GM21576 (cell line): Measurements from ENCODE around the gene SORBS1.
A peak's percentile ranks its signal among the peaks of the same experiment; 100 is the strongest.

Source experiments
- ATAC-seq: cut with Tn5 transposase; IDR thresholded peaks from one replicate; pipeline ENCODE4 v1.9.1; 2021; ENCODE audit warnings: mild to moderate bottlenecking, moderate library complexity; ENCODE audit not compliant: unreplicated experiment

Gene SORBS1

DNA sequence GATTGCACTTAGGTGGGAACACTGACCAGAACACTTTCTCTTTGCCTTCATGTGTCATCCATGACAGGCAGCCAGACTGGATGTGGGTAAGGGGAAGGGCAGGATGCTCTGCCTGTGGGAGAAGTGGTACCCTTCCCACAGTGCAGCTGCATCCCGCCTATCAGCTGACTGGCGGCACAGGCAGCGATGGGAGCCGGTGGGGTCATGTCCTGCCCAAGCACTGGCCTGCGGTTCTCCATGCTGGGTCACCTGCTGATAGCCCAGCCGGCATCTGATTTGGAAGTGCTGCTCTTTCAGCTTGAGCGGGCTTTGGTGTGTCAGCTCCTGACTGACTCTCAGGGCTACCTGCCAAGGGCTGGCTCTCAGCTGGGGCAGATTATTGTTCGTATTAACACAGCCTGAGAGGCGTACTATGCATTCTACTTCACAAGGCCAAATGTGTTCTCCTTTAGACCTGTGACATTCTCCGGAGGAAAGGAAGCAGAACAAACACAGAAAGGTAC lies 165.2 kb downstream of the SORBS1 start:
- no peak for ATAC-seq

DNA sequence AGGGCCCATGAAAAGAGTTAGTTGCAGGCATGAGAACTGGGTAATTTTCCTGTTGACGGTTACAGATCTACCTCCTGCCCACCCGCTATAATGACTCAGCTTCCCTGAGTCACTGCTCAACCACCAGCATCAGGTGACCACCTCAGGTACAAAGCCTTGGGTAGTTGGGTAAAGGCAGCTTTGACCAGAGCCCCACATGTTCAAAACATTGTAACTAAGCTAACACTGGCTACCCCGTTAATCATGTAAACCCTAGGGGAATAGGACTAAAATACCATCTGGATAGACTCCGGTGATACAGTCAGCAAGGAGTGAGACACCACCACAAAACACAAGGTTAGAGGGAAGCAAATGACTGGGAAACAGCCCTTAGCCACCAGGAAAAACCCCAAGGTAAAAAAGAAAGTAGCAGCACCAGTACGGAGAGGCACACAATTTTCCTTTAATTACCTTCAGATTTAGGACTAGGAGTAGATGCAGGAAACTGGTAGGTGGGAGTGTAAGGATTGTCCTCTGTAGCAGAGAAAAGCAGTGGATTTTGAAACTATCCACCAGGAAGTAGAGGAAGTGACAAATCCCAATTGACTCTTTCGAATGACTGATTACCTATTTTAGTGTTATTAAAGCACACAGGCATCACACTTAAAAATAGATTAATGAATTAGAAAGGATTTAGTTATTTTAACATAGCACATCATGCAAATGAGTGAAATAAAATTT lies 166.8 kb downstream of the SORBS1 start:
- ATAC-seq: no peak

DNA sequence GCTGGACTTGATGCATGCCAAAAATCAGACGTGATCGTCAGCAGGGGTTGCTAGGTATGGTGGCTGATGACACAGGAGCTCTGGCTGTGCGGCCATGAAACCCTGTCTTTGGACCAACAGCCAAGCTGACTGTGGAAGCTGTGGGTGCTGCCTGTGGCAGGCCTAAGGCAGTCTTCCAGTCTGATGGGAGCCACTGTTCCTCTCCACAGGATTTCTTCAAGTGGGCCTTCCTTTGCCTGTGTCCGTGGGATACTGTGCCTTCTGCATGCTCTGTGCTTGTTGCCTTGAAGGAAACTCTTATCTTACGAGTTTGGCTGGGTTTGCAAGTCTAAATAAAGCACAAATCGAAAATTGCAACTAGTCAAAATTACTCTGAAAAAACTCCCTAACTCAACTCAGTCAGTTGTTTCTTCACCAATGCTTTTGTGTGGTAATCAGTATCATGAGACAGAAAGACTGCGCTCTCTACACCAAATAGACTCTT lies 168.4 kb downstream of the SORBS1 start:
- no peak for ATAC-seq

DNA sequence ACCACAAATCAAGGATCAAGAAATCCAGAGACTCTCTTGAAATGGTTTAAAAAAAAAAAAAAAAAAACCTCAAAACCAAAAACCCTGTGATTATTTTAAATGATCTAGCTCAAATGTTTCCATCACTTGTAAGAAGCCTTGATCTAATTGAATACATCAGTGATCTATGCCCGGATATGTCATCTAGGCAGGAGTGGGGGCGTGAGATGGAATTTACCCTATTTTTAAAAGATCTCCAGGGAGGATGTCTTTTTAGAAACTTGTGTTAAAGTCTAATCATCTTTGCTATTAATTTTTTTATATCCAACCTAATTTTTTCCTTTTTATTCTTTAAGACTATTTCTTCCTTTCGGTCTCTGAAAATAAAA lies 169.0 kb downstream of the SORBS1 start:
- ATAC-seq: no peak

DNA sequence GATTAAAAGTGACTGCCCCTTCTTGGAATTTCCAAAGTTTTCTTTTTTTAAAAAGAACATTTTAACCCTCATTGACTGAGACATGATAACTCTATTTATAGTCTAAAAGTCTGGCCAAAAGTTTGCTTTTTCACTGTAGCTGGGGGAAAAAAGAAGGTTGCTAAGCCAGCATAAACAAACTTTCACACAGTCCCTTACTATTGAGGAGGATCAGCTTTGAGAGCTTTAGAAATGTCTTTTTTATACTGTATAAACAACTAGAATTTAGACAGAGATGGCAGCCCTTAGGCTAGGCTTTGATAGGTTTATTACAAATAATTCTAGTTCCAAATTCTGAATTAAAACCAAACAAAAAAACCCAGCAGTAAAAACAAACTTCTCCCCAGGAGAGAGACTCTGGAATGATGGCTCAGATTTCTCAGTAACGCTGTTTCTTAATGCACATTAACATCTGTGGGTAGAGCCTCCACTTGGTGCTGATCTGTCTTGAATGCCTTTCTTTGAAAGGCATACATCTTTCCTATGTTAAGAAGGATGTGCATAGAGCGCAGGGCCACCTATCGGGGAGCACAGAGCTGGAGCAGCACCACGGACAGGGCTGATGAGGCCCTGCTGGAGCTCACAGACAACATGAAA lies 169.5 kb downstream of the SORBS1 start:
- no peak for ATAC-seq

DNA sequence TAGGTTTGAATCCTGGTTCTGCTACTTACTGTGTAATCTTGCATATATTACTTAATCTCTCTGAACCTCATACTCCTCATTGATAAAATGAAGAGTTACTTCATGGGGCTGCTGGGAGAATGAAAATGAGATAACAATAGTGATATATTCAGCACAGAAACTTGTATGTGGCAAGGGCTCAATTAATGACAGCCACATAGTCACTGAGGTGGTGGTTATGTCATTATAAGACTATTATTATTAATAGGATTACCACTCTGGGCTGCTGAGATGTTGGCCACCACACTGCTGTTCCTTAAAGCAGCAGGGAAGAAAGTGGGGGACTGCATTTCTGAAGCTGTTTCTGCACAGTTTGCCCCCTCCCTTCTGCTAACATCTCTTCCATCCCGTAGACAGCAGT lies 170.0 kb downstream of the SORBS1 start:
- ATAC-seq: no peak

DNA sequence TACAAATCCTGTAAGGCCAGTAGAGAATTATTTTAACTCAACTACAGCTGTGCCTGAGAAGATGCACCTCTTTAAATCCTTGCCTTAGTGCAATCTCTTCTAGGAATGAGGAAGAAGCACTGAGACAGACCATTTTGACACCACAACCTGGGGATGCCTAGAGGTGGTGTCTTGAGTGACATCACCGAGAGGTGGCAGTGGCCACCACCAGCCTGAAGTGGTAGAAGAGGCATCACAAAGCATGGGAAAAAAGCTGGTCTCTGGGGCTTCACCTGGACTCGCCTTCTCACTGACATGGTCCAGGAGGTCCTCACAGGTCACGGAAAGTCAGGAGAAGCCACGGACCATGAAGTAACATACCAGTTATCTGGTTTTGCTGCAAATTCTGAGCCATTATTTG lies 171.2 kb downstream of the SORBS1 start:
- ATAC-seq: no peak

DNA sequence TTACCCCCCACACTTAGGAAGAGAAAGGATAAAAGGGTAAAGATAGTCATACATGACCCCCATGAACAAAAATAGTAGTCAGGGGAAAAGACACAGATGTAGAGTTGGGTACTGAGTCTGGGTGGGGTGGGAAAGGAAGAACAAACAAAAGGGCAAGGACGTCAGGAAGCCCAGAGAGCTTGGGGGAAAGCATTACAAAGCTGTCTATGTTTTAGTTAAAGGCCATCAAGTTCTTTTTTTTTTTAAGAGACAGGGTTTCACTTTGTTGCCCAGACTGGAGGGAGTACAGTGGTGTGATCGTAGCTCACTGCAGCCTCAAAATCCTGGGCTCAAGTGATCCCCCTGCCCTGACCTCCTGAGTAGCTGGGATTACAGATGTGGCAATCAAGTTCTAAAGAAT lies 172.0 kb downstream of the SORBS1 start:
- ATAC-seq: no peak

DNA sequence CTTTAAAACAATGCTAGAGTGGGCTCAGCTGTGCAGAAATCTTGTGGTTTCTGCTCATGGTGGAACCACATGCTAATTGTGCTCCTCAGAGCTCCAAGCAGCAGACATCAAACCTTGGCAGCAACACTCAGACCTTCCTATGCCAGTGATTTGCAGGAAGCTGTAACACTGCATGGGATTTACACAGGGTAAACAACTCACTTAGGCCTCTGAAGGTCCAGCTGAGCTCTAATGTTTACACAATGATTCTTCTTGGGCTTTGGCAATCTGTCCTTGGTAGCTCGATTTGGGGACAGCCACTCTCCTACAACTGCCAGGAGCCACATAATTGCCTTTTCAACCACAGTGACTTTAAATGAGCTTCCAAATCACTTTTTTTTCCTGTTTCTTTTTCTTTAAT lies 172.6 kb downstream of the SORBS1 start:
- ATAC-seq: no peak

DNA sequence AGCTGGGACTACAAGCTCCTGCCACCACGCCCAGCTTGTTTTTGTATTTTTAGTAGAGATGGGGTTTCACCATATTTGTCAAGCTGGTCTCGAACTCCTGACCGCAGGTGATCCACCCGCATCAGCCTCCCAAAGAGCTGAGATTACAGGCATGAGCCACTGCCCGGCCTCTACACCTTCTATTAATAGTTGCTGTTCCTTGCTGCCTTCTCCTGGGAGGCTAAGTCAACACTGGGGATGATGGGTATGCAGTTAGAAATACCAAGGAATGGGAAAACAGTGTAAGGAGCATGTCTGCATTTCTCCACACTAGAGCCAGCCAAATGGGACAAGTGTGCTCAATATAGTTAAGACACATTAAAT lies 173.1 kb downstream of the SORBS1 start:
- ATAC-seq: no peak

DNA sequence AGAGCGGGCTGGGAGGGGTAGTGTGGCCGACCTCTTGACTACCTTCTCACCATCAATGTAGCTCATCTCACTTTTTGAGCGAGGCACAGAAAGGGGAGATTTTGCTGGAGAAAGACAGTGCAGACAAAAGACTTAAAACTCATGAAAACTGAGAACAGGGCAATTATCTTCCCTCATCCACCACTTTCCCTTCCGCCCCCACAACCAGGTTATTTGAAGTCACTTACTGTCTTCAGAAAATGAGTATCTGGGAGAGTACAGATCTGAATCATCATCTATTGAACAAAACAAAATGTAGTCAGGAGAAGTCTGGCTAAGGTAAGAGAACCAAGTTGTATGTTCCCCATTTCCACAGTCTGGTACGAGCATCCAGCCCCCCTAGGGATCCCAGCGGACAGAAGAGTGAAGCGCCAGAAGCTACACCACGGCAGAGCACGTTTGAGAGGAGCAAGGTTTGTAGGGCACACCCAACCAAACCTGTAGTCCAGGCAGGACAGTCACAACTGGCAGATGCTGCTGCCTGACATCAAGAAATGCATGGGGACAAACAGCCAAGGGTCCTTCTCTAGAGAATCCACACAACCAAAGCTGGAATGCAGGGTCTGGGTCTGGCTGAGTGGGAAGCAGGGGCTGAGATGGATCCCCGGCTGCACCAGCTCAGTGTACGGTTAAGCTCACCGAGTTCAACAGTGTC lies 177.0 kb downstream of the SORBS1 start:
- no peak for ATAC-seq

DNA sequence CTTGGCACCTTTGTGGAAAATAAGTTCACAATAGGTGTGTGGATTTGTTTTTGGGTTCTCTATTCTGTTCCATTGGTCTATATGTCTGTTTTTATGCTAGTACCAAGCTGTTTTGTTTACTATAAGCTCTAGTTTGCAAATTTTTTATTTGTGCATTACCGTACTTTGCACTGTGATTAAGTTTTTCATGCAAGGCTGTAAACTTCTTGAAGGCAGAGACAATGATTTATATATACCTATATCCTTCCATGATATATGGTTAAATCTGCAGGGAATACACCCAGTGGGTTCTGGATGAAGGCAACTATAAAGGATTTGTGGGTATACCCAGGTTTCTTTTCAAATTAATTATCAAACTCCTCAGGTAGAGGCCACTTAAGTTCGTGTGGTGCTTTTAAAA lies 178.6 kb downstream of the SORBS1 start:
- no peak for ATAC-seq

DNA sequence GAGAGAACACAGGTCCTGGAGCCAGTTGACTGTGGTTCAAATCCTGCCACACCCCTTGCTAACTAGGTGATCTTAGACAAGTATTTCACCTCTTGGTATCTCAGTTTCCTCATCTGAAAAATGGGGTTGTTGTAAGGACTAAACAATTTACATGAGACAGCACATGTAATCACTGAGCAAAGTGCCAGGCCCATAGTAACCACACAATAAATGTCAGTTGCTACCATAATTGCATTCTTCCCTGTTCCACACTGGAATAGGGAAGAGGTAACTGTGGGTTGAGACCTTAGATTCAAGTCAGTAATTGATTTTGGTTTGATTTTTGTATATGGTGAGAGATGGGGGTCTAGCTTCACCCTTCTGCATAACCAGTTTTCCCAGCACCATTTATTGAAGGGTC lies 179.0 kb downstream of the SORBS1 start:
- ATAC-seq: no peak

DNA sequence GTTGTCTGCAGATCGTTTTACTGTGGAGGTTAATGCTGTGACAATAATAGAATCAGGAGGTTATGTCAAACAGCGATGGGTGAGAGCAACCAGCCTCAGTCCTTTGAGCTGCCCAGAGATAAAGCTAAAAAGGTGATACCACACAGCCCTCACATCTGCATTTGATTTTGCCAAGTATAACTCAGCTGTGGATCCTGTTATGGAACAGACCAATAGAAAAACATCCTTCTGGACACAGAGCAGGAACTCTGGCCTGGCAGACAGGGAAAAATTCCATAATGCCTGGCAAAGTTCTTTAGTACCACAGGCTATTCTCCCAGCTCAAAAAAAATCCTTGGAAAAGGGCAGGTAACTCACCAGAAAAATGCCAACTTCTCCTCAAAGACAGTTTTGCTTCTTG lies 183.2 kb downstream of the SORBS1 start:
- no peak for ATAC-seq

DNA sequence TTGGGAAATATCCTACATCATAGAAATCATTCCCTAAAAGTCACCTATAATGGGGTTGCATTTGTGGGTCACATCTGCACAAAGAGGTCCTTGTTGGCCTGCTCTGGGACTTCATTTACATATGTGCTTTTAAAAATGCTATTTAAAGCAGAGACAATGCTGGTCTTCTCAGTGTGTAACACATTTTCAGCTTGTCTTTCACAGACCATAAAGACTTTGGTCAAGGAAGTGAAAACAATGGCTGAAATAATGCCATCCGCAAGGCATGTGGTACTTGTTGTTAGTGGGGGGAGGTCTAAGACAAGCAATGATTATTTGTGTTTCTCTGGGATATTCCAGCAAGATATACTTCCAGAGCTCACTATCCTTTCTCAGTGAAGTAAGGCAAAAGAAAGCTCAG lies 185.8 kb downstream of the SORBS1 start:
- no peak for ATAC-seq

DNA sequence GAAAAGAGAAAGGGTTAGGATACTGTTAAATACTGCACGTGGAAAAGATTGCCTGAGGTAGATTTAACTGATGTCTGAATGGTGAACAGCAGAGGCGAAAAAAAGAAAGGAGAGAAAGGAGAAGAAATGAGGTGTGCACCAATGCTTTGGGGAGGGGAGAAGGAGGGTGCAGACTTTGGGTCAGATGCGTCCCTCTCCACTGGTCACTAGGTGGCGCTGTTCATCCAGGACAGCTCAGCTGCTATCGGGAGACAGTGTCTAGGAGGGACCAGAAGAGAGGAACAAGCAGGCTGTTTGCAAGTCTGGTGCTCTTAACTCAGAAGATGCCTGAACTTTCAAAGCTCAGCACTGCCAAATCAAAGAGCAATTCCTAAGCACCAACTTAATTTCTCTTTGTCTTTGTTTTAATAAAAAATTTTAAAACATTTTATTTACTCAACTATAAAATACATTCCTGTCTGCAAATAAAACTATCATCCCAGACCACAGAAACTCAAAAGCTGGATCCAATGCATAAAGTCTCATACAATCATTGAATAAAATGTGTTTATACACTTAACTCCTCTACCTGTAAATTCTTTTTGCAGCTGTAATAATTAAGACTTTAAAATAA lies 186.5 kb downstream of the SORBS1 start:
- ATAC-seq: no peak

DNA sequence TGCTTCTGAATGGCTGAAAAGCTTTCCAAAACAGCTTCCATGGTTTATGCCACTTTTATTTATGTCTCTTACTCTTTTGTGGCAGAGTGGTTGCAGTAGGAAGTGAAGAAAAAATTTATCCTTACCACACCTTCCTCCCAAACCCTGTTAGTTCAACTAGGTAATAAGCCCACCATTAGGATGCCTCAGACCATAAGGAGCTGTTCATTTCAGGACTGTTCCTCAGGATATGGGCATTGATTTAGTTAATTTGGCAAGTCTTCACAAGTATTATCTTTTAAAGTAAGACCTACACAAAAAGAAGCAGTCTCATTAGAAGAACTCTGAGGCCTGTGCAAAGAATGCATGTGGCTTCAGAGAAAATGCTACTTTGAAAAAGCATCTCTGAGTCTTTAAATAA lies 187.5 kb downstream of the SORBS1 start:
- ATAC-seq: no peak

DNA sequence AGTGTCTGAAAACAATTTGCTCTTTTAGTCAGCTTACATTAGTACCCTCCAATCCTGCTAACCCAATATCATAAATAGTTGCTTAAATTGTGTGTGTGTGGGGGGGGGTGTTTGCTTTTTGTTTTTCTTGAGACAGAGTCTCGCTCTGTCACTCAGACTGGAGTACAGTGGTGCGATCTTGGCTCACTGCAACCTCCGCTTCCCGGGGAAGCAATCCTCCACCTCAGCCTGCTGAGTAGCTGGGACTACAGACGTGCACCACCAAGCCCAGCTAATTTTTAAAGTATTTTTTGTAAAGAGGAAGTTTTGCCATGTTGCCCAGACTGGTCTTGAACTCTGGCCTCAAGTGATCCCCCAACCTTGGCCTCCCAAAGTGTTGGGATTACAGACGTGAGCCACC lies 196.8 kb downstream of the SORBS1 start:
- no peak for ATAC-seq

DNA sequence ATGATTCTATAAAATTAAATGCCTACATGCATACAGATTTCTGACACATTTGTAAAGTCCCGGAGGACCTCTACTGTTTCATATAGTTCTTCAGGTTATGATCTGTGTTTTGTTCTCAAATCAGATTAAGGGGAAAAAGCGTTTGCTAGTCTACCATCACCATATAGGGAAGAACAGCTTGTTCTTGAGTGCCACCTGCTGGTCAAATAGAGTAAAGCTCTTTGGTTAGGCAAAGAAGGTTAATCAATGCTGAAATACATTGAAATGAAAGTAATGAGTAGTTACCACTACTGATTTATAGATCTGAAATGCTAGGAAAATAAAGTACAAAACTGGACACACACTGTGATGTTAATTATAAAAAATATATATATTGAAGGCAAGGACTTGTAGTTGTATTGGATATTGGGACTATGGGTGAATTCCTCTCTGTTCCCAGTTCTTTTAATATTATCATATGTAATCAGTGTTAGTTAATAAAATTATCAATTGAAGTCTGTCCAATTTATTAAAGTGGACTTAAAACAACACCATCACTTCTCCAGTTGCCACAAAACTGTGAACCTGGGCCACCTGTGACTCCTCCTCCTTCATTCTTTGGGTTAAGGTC lies 197.8 kb downstream of the SORBS1 start:
- ATAC-seq: peak; percentile 61

DNA sequence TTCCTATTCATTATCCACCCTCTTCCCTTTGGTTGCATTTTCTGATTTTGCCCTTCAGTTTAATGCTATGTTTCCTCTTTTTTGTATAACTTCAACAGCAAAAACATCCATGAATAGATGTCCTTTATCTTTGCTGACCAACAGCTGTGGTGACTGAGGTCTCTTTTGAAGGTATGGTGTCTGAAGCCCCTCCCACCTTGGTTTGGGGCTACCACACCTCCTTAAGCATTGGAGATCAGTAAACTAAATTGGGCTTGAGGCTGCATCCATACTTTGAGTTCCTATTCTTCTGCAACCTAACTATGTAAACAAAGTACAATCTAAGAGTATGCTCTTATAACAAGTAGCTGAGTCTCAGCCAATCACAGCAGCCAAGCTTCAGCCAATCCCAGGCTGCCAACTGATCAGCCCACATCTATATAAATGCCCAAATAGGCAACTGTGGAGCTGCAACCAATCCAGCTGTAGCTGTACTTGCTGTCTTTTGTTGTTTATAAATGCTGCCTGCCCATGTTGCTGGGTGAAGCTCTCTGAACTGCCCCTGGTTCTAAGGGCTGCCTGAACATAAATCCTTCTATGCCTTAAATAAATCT lies 201.0 kb downstream of the SORBS1 start:
- peak; percentile 45 for ATAC-seq

DNA sequence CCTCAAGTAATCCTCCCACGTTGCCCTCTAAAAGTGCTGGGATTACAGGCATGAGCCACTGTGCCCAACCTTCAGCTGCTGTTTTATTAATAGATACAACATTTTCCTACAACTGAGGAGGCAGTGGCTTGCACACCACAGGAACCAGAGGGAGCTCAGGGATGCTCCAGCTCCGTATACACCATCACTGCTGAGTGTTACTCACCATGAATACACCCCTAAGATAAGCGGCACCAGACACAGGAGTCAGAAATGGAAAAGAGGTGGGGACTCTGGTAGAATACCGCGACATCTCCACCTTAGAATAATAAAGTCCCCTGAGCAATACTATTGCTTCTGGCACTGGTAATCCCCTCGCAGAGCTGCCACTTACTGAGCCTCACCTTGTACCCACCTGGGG lies 201.7 kb downstream of the SORBS1 start:
- no peak for ATAC-seq
